ENCODE results near the gene GRB7.
"Not testable (repeated sequence)": the region's sequence is repeated elsewhere in the genome, so short reads cannot be mapped to it uniquely, and the experiment has no call there.

Gene GRB7

DNA sequence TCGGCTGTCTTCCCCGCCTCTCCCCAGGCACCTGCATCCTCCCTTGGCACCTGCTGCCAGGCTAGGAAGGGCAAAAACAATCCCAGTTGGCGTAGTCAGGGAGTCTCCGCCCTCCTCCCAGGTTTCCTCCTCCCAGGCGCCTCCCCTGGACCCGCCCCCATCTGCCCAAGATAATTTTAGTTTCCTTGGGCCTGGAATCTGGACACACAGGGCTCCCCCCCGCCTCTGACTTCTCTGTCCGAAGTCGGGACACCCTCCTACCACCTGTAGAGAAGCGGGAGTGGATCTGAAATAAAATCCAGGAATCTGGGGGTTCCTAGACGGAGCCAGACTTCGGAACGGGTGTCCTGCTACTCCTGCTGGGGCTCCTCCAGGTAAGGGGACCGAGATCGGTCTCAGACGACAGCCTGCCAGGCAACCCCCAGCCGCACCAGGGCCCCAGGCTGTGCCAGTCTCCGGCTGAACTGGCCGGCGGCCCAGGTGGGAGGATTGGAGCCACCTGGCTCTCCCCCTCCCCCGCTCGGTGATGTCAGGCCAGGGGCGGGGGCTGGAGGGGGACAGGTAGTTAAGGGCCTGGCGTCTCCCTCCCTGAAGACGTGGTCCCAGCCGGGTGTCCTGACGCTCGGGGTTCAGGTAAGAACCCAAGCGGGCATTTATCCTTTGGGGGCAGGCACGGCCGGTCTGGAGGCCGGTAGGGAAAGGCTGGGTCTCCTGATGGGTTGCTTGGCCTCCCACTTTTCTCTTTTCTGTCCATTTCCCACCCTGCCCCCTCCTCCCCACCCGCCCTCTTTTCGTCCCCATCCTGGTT lies at the start of gene GRB7:
GRB7 (plus strand) TSS at position 179 of the 808 bp plus-strand sequence. CDS start 4,364 bp downstream, outside the sequence.
- DNase-seq (ENCODE audit: low read depth, low spot score), result no peak

DNA sequence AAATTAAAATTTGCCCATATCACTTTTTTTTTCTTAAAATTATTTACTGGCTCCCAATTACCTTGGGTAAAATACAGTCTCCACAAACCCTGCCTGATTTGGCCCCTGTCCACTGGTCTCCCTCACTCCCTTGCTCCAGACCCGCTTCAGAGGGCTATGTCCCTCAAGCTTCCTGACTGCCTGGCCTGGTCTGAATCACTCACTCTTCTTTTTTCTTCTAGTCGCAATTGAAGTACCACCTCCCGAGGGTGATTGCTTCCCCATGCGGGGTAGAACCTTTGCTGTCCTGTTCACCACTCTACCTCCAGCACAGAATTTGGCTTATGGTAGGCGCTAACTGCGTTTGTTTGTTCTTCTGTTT lies 49.3 kb upstream of the GRB7 start:
- DNase-seq (ENCODE audit: low read depth, low spot score), result no peak

- no peak for DNase-seq (ENCODE audit: low read depth, low spot score)
These were observed 48.8 kb upstream of the GRB7 start for GRCh38 chr17:39688945-39689344.

- no peak for DNase-seq (ENCODE audit: low read depth, low spot score)
These were observed 43.1 kb upstream of the GRB7 start for GRCh38 chr17:39694593-39694992.

DNA sequence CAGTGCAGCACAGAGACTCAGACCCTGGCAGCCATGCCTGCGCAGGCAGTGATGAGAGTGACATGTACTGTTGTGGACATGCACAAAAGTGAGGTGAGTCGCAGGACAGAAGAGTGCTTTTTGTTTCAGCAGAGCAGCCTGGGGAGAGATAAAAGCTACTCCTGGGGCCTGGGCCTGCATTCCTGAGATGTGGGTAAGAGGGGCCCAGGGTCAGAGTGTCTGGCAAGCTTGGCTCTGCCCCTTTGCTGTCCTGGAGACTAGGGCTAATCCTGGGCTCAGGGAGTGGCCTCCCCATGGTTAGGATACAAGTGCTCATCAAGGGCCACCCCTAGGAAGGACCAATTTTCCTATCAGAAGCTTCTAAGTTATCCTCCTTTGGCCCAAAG lies 42.7 kb upstream of the GRB7 start:
- no peak for DNase-seq (ENCODE audit: low read depth, low spot score)

DNA sequence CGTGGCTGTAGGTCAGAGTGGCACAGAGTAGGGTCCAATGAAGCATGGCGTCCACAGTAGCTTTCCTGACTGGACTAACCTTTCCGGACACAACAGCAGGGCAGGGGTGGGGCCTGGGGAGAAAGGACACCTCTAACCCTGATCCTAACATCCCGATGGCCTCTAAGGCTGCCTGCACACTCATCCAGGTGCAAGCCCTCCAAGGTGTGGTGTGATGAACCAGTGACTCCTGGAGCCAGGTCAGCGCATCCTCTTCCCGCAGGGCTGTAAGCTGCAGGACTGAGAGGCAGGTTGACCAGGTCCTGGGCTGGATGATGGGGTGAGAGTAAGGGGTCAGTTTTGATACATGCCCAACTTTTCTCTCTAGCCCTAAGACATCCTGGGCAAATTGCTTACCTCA lies 41.0 kb upstream of the GRB7 start:
- no peak for DNase-seq (ENCODE audit: low read depth, low spot score)

DNA sequence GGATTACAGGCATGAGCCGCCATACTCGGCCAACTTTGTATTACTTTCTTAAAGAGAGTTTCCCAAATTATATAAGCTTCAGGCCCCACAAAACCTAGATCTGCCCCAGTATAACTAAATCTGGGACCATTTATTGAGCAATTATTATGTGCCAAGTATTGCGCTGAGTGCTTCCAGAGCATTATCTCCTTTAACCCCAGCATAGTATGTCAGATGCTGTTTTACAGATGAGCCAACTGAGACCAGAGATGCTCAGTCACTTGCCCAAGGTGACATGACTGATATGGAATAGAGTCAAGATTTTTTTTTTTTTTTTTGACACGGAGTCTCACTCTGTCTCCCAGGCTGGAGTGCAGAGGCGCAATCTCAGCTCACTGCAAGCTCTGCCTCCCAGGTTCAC lies 39.8 kb upstream of the GRB7 start:
- no peak for DNase-seq (ENCODE audit: low read depth, low spot score)

DNA sequence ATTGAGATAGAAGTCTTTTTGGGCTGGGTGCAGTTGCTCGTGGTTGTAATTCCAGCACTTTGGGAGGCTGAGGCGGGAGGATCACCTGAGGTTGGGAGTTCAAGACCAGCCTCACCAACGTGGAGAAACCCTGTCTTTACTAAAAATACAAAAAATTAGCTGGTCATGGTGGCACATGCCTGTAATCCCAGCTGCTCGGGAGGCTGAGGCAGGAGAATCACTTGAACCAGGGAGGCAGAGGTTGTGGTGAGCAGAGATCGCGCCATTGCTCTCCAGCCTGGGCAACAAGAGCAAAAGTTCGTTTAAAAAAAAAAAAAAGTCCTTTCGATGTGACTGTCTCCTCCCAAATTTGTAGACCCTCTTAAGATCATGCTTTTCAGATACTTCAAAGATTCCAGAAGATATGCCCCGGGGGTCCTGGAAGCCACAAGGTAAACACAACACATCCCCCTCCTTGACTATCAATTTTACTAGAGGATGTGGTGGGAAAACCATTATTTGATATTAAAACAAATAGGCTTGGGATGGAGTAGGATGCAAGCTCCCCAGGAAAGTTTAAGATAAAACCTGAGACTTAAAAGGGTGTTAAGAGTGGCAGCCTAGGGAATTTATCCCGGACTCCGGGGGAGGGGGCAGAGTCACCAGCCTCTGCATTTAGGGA lies 38.5 kb upstream of the GRB7 start:
- not testable (repeated sequence) for DNase-seq (ENCODE audit: low read depth, low spot score)

GRCh38 chr17:39699818-39700147 lies 38.0 kb upstream of the GRB7 start, which contains the start of gene ERBB2:
TSS of gene ERBB2 (plus strand) at chr17:39700064. CDS start at chr17:39700239, 175 bp downstream.
- DNase-seq (ENCODE audit: low read depth, low spot score), result no peak

DNA sequence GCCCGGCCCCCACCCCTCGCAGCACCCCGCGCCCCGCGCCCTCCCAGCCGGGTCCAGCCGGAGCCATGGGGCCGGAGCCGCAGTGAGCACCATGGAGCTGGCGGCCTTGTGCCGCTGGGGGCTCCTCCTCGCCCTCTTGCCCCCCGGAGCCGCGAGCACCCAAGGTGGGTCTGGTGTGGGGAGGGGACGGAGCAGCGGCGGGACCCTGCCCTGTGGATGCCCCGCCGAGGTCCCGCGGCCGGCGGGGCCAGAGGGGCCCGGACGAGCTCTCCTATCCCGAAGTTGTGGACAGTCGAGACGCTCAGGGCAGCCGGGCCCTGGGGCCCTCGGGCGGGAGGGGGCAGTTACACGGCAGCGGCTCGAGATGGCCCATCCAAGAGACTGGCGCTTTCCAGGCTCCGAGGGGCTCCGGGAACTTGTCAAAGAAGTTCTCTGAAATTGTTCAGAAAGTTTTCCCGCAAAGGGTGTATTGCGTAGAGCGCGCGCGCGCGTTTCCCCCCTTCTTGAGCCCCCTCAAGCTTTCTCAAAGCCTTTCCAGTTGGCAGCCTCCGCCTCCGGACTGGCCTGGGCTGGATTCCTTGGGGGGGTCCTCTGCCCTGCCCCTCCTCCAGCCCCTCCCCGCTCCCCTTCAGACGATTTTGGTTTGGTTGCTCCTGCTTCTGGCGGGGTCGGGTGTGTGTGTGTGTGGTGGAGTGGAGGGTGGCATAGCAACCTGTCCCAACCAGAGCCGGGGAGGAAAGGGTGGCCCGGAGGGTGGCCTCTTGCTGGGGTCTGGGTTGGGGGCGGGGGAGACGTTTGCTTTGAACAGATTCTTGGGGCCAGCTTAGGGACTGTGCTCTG lies 37.4 kb upstream of the GRB7 start:
- DNase-seq (ENCODE audit: low read depth, low spot score), result no peak

DNA sequence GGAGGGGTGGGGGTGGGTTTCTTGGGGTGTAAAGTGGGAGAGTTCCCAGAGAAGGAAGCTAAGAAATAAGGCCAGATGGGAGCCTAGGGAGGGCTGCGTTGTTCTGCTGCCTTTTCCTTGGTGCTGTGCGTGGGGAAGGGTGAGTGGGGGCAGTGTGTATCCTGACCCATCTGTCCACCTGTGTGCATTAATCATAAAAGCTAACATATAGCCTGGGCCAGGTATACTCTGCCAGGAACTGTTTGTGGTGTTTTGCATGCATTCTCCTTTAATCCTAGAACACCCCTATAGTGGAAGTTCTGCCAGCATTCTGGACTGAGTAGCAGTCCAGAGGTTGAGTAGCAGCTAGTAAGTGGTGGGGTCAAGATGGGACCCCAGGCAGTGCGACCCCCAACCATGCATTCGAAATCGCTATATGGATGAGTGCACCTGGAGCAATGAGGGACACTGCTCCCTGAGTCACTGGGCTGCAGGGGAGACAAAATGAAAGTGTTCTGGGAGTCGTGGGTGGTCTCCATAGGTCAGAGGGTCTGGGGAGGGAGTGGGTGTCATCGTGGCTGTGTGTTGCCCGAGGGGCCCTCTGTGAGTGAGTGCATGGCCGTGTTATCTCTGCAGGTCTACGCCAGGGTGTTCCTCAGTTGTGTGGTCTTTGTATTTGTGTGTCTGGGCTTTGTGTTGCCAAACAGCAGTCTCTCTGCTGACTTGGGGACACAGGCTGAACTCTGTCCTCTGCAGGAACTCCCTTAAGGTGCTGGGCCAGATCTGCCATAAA lies 36.5 kb upstream of the GRB7 start:
- no peak for DNase-seq (ENCODE audit: low read depth, low spot score)

- DNase-seq (ENCODE audit: low read depth, low spot score), result no peak
These were observed 35.8 kb upstream of the GRB7 start for GRCh38 chr17:39701784-39702422.

DNA sequence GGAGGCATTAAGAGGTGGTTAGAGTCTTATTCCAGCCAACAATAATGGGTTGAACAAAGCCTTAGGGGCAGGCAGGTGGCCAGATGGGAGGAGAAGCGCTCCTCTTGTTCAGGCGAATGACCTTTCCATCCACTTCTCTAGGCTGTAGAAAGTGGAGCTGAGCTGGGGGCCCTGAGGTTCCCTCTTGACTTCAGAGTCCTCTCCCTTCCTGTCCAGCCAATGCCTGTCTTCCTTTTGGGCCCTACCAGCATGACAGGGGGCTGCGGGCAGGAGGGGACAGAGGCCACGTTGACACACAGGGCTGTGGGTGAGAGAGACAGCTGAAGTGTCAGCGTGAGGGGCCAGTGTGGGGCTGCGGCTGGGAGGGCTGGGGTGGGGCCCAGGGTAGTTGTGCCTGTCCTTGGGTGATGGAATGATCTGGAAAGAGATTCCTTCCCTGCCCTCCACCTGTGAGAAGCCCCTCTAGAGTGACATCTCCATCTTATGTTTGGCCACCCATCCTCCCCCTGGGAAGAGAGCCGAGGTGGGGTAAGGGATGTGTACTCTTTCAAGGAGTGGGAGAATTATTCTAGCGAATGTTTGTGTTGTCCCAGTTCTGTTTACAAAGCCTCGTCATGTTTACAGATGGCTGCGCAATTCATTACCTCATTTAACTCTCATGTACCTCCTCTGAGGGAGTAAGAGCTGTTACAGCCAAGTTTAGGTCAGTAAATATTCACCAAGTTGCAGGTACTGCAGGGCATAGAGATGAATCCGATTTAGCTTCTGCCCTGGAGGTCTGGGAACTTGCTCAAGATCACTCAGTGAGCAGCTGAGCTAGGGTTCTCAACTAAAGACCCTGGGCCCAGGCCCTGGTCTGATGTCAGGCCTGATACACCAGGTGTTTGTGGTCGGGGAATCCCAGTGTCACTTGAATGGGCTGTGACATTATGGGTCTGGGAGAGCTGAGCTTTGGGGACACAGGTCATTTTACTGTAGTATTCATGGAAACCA lies 34.5 kb upstream of the GRB7 start:
- no peak for DNase-seq (ENCODE audit: low read depth, low spot score)

- DNase-seq (ENCODE audit: low read depth, low spot score), result no peak
These were observed 33.8 kb upstream of the GRB7 start for GRCh38 chr17:39703913-39704312.

GRCh38 chr17:39704821-39705551 lies 32.8 kb upstream of the GRB7 start:
- no peak for DNase-seq (ENCODE audit: low read depth, low spot score)

- no peak for DNase-seq (ENCODE audit: low read depth, low spot score)
These were observed 31.9 kb upstream of the GRB7 start for GRCh38 chr17:39705786-39706348.

- DNase-seq (ENCODE audit: low read depth, low spot score), result no peak
These were observed 31.4 kb upstream of the GRB7 start for GRCh38 chr17:39706383-39706782.

DNA sequence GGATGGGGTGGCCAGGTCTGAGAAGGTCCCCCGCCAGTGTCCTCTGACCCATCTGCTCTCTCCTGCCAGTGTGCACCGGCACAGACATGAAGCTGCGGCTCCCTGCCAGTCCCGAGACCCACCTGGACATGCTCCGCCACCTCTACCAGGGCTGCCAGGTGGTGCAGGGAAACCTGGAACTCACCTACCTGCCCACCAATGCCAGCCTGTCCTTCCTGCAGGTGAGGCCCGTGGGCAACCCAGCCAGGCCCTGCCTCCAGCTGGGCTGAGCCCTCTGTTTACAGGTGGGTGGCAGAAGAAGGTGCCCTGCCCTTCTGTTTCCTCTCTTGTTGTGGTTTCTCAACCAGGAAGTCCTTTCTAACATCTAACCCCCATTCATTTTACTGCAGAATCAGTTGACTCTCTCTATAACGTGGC lies 30.8 kb upstream of the GRB7 start:
- no peak for DNase-seq (ENCODE audit: low read depth, low spot score)
